G401 (cell line): ENCODE results near the gene DGCR8. TPM values are rescaled to one million over a fixed set of nuclear protein-coding genes. Genes with fewer than 3 reads are reported as not detected.

ENCODE experiments used
- DNase-seq: peaks from one replicate; pipeline ENCODE4 v3.0.0-alpha.2; 2015; ENCODE audit warnings: low spot score
- in situ Hi-C: cut with HindIII; loops from 2 replicates; pipeline ENCODE4 v1.10.0; 2016; ENCODE audit warnings: low sequenced_read_pairs, mixed read lengths
- total RNA-seq: library from RNA; depleted of rRNA; stranded (reverse); fragments of >200 nt; shearing (Covaris generic); gene quantifications from 2 replicates; pipeline ENCODE4 v1.2.3, GENCODE V29; 2014

Gene DGCR8
- total RNA-seq, 1 experiment from 2014 or later: 22.0 TPM

- in situ Hi-C loops: no loop called here
- peak; percentile 95 for DNase-seq
These were observed 37.1 kb downstream of the DGCR8 start, which contains the start of gene TRMT2A for GRCh38 chr22:20116951-20117632. Gene TRMT2A, minus strand, starts transcription at chr22:20117226. Its CDS starts 320 bp downstream, at chr22:20116906.

DNA sequence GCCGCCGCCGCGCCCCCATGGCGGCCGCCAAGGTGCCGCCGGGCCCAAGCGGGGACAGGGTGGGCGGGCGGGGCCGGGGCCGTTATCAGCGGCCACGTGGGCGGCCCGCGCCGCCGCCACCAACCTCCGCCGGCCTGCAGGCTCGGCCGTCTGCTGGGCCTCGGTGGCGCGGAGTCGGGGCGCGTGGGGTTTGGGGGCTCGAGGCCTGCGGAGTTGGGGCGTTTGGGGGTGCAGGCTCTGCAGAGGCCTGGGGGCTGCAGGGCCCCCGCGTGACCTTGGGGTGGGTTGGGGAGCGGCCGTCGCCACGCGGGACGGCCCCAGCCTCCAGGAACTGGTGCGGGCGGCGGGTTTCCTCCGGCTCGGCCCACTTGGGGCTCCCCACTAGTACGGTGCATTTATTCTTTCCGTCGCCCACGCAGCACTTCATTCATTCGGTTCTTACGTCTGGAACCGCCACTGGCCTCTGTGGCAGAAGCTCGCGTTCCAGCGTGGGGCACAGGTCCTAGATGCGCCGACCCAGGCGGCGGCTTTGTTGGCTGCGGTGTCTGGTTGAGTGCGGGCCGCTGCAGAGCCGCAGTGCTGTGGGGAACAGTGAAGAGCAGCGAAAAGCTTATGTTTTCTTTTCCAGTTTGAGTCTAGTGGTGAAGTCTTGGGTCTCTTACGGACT, 37.7 kb downstream of the DGCR8 start:
- no peak for DNase-seq
- in situ Hi-C loops: no loop called here

DNA sequence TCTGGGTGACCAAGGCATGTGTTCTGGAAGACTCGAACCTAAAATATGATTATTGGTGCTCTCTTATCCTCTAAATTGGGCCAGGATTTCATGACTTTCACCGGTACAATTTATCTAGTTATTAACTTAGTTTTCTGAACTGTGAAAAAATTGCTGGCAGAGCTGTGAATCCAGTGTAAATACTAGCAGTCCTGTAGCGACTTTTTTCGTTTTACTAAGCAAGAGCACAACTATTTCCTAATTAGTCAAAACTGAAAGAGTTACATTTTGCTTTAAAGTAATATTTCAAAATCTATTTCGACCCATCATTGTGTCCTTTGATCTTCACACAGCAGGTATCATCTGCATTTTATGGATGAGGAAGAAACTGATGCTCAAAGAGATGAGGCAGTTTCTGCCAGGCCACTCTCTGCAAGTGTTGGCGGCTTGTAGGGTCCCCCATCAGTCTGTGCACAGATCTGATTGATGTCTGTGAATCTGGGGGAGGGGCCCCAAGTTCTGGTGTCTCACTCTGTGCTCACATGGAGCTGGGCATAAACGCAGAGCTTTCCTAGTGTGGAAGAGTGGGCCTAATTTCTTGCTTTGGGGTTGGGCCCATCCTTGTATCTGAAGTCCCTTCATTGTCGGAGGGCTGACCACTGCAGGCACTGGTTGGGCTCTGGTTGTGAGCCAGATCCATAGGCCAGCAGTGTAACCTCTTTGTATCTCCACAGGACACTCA, 38.4 kb downstream of the DGCR8 start:
- no peak for DNase-seq
- in situ Hi-C loops: no loop called here

DNA sequence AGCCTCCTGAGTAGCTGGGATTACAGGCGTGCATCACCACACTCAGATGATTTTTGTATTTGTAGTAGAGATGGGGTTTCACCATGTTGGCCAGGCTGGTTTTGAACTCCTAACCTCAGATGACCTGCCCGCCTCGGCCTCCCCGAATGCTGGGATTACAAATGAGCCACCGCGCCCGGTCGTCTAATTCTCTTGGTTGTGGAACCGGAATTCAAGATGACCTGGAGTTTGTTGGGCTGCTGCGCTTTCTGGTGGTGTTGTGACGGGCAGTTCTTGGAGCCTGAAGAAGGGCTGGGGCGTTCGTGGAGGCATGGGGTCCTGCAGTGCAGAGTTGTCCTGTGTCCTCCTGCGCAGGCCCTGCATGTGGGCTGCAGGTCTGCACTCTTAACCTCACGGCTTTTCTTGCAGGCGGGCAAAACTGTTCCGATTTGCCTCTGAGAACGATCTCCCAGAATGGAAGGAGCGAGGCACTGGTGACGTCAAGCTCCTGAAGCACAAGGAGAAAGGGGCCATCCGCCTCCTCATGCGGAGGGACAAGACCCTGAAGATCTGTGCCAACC, 41.9 kb downstream of the DGCR8 start:
- in situ Hi-C loops: no loop called here
- no peak for DNase-seq

DNA sequence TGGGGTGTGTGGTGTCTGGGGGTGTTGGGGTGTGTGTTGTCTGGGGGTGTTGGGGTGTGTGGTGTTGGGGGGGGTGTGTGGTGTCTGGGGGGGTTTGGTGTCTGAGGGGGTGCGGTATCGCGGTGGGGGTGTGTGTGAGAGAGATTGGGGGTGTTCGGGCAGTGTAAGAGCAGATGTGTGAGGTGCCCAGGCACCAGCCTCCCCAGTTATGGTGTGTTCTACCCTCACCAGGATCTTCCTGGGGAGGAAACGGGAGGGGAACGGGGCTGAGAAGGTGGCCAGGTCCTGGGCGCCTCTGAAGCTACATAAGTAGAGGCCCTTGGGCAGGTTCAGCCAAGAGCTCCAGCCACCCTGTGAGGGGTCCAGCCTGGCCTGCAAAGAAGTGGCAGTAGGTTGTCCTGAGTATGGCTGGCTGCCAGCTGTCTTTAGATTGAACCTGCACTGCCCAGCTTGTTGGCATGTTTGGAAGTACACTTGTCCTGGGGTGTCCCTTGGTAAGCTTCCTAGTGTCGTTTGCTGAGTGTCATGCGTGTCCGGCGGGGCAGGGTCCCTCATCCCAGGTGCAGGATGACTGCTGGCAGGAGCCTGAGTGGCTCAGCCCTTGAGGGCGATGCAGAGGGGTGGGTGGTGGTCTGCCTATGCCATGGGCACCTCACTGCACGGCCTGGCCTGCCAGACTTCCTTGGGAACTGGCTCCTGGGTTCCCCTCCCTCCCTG, 43.5 kb downstream of the DGCR8 start:
- in situ Hi-C loops: no loop called here
- no peak for DNase-seq

- DNase-seq: no peak
- in situ Hi-C loops: no loop called here
These were observed 44.2 kb downstream of the DGCR8 start for GRCh38 chr22:20124083-20124787.

GRCh38 chr22:20125201-20126174, 45.4 kb downstream of the DGCR8 start:
- in situ Hi-C loops: no loop called here
- DNase-seq: no peak

DNA sequence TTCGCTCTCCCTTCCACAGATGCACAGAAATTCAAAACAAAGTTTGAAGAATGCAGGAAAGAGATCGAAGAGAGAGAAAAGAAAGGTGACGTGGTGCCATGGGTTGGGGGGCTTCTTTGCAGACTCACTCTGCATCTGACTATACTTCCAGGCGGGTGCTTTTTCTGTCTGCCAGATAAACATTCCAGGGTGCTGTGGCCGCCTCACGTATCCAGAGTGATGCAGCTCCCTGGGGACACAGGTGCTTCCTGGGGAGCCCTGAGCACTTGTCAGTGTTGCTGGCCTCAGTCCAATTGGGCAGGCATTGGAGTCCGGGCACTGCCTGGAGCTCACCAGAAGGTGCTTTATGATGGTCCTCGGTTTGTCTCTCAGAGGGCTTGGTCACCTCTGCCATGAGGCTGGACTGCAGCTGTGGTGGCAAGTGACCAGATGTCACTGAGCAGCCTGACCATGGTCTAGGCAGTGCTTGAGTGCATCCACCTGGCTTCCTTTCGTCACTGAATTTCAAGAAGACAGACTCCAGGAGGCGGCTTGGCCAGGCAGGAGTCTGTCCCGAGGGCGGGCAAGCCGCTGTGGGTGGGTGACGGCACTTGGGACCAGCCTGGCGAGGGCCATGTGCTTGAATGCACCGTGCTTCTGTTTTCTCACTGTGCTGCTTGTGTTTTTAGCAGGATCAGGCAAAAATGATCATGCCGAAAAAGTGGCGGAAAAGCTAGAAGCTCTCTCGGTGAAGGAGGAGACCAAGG, 46.4 kb downstream of the DGCR8 start:
- in situ Hi-C loops: no loop called here
- DNase-seq: no peak

DNA sequence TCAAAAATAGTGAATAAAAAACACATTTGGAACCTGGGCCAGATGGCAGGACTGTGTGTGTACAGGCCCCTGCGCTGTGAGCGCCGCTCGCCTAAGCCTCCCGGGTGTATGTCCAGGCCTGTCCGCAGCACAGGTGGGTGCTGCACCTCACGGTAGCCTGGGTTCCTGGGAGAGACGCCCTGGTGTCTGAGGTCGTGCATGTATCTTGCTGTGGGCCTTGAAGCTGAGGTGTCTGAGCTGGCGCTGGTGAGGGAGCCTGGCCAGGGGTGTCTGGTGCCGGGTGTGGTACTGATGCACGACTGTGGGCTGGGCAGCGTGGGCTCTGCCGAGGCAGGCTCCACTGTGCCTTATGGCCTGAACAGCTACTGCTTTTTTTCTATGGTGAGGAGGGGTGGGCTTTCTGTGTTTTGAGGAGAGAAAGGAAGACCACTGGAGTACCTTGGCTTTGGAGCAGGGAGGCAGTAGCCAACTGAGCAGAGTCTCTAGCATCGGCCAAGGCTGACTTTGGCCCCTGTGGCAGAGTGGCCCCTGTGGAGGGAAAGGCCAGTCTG, 47.4 kb downstream of the DGCR8 start:
- DNase-seq: no peak
- in situ Hi-C loops: no loop called here

- in situ Hi-C loops: no loop called here
These were observed 48.0 kb downstream of the DGCR8 start for GRCh38 chr22:20127869-20128618.

DNA sequence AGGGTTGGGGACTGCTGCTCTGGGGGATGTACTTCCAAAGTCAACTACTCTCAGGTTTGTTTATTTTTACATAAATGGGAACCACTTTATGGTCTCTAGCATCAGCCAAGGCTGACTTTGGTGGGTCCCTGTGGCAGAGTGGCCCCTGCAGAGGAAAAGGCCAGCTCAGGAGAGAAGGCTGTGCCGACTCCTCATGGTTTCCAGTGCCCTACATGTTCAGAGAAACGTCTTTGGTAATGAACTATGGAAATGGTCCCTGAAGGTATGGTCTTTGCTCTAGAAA, 48.5 kb downstream of the DGCR8 start:
- in situ Hi-C loops: no loop called here
- no peak for DNase-seq

More at GRCh38 chr22:20127869-20128618, 48.0 kb downstream of the DGCR8 start:
- no peak for DNase-seq

GRCh38 chr22:20128902-20129746, 49.1 kb downstream of the DGCR8 start:
- in situ Hi-C loops: no loop called here
- peak; percentile 70 for DNase-seq

DNA sequence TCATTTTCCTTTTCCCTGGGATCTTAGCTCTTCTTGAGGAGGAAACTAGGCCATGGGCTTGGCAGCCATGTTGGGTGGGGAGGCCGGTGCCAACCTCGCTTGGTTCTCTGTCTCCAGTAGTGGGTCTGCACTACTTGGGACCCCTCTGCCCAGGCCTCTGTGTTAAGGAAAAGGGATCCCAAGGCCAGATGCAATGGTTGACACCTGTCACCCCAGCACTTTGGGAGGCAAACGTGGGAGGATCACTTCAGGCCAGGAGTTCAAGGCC, 49.6 kb downstream of the DGCR8 start:
- in situ Hi-C loops: no loop called here
- no peak for DNase-seq

GRCh38 chr22:20130319-20130718, 50.3 kb downstream of the DGCR8 start:
- DNase-seq: peak; percentile 53
- in situ Hi-C loops: no loop called here

- DNase-seq: peak; percentile 89
- in situ Hi-C loops: no loop called here
These were observed 50.9 kb downstream of the DGCR8 start for GRCh38 chr22:20130731-20131596.
